ENCODE measurements around the gene AFMID.
"Not testable (repeated sequence)": the region's sequence is repeated elsewhere in the genome, so short reads cannot be mapped to it uniquely, and the experiment has no call there.

AFMID gene

GRCh38 chr17:78251773-78252103 lies 64.6 kb downstream of the AFMID start:
- ATAC-seq (replicated peaks) (no peak), DNase-seq (no peak)
- no peaks in the 10 kb centered on the region for H3K36me3 Mint-ChIP-seq
- no peak overlapping the region for H3K4me3 Mint-ChIP-seq
- no peaks in the 10 kb centered on the region for H3K9me3 Mint-ChIP-seq
- no peak overlapping the region for H3K27ac Mint-ChIP-seq
- peaks cover 0 to 19% of the 10 kb centered on the region in 2 donors for H3K27me3 Mint-ChIP-seq
- H3K4me1 Mint-ChIP-seq: peaks cover 27 to 44% of the 10 kb centered on the region in 2 donors

DNA sequence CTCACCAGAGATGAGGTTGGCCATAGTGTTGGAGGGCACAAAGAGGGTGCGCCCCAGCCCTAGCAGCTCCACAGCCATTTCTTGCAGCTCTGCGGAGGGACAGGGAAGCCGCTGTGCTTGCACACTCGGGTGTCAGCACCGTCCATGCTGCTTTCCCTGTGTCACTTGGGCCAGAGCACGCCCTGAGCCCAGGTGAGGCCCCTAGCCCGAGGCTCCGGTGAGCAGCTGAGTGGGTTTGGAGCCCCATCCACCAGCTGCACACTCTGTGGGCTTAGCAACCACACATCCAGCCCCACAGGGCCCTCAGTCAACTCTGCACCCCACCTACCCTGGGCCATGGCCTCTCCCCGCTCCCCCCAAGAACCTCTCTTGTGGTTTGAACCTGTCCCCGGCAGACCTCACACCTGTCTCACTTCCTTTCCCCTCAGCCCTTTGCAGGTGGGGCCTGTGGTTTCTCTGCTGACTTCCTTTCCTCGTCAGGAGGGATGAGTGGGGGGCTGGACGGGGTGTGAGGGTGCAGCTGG lies 65.0 kb downstream of the AFMID start:
- H3K27me3 Mint-ChIP-seq: peaks cover 0 to 24% of the 10 kb centered on the region in 2 donors
- DNase-seq (peak; percentile 35), ATAC-seq (replicated peaks) (peak; percentile 38 to 49)
- H3K9me3 Mint-ChIP-seq: no peaks in the 10 kb centered on the region
- H3K27ac Mint-ChIP-seq: no peak overlapping the region
- H3K36me3 Mint-ChIP-seq: no peaks in the 10 kb centered on the region
- no peak overlapping the region for H3K4me3 Mint-ChIP-seq
- H3K4me1 Mint-ChIP-seq: peaks cover 28 to 44% of the 10 kb centered on the region in 2 donors

DNA sequence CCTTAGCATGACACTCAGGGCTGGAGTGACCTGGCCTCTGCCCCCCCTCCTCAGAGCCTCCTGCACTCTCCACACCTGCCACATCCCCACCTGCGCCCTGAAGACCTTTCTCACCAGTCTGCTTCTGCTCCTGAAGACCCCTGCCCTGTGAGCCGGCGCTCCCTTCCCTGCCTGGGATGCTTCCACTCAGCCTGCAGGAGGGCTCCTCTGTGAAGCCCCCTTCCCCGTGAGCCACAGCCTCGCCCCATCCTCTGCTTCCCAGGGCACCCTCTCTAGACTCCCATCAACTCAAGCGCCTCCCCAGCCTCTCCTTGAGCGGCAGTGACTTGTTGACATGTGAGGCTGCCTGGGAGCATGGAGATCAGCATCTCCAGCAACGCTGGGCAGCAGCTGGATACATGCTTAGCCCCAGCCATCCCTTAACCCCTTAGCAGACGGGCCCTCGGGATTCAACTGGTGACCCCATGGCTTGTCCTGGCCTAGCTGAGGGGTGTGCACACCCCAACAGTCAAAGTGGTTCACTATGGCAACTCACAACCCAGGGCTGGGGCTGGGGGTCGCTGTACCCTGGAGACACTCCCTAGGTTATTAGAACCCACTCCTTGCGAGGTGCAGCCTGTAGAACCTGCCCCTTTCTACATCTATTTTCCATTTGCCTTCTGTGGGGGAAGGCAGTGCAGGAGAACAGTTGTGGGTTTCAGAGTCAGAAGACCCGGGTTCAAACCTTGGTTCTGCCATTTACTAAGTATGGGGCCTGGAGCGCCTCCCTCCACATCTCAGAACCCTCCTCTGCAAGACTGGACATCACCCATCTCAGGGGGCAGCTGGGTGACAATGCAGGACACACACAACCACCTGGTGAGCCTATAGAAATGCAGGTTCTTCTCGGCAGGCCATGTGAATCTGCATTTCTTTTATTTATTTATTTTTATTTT lies 65.8 kb downstream of the AFMID start:
- Mint-ChIP-seq H3K27me3 (peaks cover 4 to 29% of the 10 kb centered on the region in 2 donors), H3K36me3 (no peaks in the 10 kb centered on the region), H3K9me3 (no peaks in the 10 kb centered on the region), H3K4me1 (peaks cover 34 to 49% of the 10 kb centered on the region in 2 donors), H3K4me3 (peak overlapping the region in 1 of 2 donors; percentile 62), H3K27ac (no peak overlapping the region)
- DNase-seq: no peak
- peak in 1 of 2 donors; percentile 4 for ATAC-seq (replicated peaks)

- H3K36me3 Mint-ChIP-seq; H3K27ac Mint-ChIP-seq; ATAC-seq (replicated peaks); DNase-seq; H3K9me3 Mint-ChIP-seq: not testable (repeated sequence)
- Mint-ChIP-seq H3K27me3 (peaks cover 9 to 32% of the 10 kb centered on the region in 2 donors), H3K4me1 (peaks cover 39 to 56% of the 10 kb centered on the region in 2 donors), H3K4me3 (peak overlapping the region; percentile 83 to 94)
Measured at GRCh38 chr17:78253636-78253945, 66.4 kb downstream of the AFMID start.

DNA sequence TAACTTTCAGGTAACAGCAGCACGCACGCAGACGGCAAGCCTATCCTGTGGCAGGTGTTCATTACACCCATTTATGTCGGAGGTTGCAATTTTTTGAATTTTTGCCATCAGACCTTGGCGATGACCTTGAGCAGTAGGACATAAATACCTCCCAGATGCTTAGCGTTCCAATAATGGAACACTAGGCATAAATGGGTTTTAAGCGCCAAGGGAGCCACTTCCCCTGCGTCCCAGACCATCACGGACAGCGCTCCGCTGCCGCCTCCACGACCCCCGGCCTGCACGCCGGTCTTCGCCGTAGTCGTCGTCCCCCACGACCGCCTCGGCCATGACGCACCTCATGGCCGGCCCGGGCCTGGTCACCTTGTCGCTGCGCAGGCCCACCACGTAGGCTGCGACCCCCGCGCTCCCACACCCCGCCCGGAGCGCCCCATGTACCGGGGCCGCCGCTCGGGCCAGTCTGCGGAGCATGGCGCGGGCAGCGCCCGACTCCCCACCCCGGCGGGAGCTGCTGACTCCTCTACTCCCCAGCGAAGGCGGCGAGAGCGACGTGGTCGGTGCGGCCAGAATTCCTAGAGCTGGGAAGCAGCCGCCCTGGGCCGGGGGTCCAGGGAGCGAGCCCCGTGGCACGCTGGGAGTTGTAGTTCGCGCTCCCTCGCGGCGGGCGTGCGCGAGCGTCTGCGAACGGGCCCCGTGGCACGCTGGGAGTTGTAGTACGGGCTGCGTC lies 66.9 kb downstream of the AFMID start:
- peaks cover 39 to 58% of the 10 kb centered on the region in 2 donors for H3K4me1 Mint-ChIP-seq
- H3K36me3 Mint-ChIP-seq: no peaks in the 10 kb centered on the region
- ATAC-seq (replicated peaks): peak; percentile 75 to 78
- DNase-seq: peak; percentile 69
- peak overlapping the region; percentile 83 to 94 for H3K4me3 Mint-ChIP-seq
- H3K9me3 Mint-ChIP-seq: no peaks in the 10 kb centered on the region
- H3K27me3 Mint-ChIP-seq: peaks cover 11 to 33% of the 10 kb centered on the region in 2 donors
- H3K27ac Mint-ChIP-seq: peak overlapping the region; percentile 43

DNA sequence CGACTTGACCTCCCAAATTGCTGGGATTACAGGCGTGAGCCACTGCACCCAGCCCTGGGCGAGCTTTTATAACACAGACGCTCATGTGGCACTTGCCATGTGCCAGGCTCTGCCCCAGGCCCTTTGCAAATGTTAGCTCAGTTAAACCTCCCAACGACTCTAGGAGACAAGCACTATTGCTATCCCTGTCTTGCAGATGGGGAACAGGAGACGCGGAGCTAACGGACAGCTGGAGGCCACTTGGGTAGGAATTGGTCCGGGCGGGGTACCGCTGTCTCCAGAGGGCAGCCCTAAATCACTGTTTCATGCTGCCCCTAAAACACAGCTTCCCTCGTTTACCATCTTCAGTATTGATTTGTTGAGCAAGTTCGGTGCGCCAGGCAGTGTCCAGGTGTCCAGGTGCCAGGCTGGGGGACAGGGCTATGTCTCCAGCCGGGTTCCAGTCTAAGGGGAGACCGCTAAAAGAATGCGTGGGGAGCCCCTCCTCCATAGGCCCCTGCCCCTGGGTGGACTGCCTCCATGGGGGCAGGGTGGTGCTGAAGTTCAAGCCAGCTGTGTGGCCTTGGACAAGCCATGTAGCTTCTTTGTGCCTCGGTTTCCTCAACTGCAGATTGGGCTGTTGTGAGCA lies 68.0 kb downstream of the AFMID start:
- Mint-ChIP-seq H3K4me3 (peak overlapping the region in 1 of 2 donors; percentile 59), H3K36me3 (no peaks in the 10 kb centered on the region), H3K4me1 (peaks cover 37 to 58% of the 10 kb centered on the region in 2 donors), H3K9me3 (no peaks in the 10 kb centered on the region), H3K27ac (no peak overlapping the region), H3K27me3 (peaks cover 11 to 34% of the 10 kb centered on the region in 2 donors)
- no peak for DNase-seq
- ATAC-seq (replicated peaks): no peak

- Mint-ChIP-seq H3K27ac (no peak overlapping the region), H3K9me3 (no peaks in the 10 kb centered on the region), H3K4me1 (peaks cover 32 to 48% of the 10 kb centered on the region in 2 donors), H3K36me3 (no peaks in the 10 kb centered on the region), H3K27me3 (peaks cover 11 to 34% of the 10 kb centered on the region in 2 donors), H3K4me3 (peak overlapping the region in 1 of 2 donors; percentile 14)
- DNase-seq (no peak), ATAC-seq (replicated peaks) (no peak)
Measured at GRCh38 chr17:78255953-78256706, 69.0 kb downstream of the AFMID start.

DNA sequence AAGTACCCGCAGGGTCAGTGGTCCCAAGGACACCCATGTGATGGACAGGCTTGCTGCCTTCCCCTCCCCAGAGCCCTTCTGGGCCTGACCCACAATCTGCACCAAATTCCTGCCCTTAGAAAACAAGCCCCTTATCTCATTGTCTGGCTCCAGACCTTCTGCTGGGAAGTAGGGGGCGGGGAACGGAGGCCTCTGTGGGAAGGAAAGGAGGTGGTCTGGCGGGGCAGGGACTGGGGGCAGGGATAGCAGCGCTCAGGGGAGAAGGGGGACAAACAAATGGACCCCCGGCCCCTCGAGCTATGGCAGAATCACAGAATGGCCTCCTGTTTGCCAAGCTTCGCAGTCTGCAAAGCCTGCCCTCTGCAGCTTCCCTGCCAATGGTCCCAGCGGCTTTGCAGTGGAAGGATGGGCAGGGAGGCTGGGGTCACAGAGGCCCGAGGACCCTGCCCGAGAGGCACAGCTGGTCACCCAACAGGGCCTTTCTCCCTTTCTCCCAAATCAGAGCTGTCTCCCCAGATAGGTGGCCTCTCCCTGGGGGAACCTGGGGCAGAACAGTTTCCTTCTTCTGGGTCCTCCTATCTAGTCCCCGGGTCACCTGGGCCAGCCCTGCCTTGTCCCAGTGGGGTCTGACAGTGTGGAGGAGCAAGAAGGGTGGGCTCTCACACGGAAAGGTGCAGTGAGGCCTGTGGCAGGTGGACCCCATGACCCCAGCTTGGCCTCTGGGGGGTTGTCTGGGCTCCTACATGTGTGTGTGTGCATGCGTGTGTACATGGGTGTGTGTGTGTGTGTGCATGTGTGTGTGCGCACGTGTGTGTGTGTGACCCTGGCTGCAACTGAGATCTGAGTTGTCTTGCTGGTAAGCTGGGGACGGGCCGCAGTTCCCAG lies 69.8 kb downstream of the AFMID start:
- peaks cover 24 to 40% of the 10 kb centered on the region in 2 donors for H3K4me1 Mint-ChIP-seq
- ATAC-seq (replicated peaks): no peak
- peaks cover 11 to 34% of the 10 kb centered on the region in 2 donors for H3K27me3 Mint-ChIP-seq
- no peak overlapping the region for H3K27ac Mint-ChIP-seq
- H3K9me3 Mint-ChIP-seq: no peaks in the 10 kb centered on the region
- peak overlapping the region in 1 of 2 donors; percentile 14 for H3K4me3 Mint-ChIP-seq
- no peaks in the 10 kb centered on the region for H3K36me3 Mint-ChIP-seq
- no peak for DNase-seq

Data from stimulated activated naive B cell treated with anti-CD40 and anti-IgM and Interleukin-4, amounts not matched to agents 10 μg/mL and 1 μg/mL and 100 μg/mL, for 72 hours (primary cell).